GM10266 (cell line): ENCODE measurements around the gene KYAT1.

ENCODE experiments used
- DNase-seq: peaks from one replicate; pipeline ENCODE4 v3.0.0; 2012; ENCODE audit errors: extremely low spot score
- TF ChIP-seq, protein P1 (sequence below): IDR thresholded peaks from 2 replicates; pipeline ENCODE4 v1.5.1; 2012; ENCODE audit warnings: mild to moderate bottlenecking, low read depth; ENCODE audit not compliant: control insufficient read depth, insufficient read depth; ENCODE audit errors: missing control alignments

Gene KYAT1

DNA sequence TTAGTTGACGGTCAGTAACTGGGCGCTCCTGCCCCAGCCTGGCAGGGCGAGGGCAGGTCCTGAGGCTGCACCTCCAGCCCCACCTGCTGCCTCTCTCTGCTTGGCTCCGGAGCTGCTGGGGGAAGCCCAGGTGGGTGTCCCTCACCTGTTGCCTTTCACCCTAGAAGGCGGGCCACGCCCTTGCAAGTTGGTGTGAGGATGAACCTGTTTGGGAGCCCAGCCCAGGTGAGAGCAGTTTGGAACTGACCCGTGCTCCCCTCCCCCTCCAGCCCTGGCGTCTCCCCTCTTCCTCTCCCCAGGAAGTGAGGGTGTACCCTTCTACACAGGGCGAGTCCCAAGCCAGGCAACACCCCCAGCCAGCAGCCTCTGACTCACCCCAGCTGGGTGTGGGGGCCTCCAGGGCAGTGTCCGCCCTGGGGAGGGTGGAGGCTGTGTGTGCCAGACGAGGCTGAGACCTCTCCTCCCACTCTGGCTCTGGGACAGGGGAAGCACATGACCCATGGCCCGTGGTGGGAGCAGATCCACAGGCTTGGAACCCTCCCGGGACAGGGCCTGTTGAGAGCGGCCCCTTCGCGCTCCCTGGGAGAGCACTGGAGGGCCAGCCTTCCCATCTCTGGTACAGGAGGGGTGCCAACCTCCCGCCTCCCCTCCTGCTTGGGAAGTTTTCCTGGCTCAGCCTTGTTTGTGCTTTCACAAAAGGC, 10.6 kb upstream of the KYAT1 start:
- TF ChIP-seq, protein P1, sequence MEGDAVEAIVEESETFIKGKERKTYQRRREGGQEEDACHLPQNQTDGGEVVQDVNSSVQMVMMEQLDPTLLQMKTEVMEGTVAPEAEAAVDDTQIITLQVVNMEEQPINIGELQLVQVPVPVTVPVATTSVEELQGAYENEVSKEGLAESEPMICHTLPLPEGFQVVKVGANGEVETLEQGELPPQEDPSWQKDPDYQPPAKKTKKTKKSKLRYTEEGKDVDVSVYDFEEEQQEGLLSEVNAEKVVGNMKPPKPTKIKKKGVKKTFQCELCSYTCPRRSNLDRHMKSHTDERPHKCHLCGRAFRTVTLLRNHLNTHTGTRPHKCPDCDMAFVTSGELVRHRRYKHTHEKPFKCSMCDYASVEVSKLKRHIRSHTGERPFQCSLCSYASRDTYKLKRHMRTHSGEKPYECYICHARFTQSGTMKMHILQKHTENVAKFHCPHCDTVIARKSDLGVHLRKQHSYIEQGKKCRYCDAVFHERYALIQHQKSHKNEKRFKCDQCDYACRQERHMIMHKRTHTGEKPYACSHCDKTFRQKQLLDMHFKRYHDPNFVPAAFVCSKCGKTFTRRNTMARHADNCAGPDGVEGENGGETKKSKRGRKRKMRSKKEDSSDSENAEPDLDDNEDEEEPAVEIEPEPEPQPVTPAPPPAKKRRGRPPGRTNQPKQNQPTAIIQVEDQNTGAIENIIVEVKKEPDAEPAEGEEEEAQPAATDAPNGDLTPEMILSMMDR = no peak
- DNase-seq = no peak

DNA sequence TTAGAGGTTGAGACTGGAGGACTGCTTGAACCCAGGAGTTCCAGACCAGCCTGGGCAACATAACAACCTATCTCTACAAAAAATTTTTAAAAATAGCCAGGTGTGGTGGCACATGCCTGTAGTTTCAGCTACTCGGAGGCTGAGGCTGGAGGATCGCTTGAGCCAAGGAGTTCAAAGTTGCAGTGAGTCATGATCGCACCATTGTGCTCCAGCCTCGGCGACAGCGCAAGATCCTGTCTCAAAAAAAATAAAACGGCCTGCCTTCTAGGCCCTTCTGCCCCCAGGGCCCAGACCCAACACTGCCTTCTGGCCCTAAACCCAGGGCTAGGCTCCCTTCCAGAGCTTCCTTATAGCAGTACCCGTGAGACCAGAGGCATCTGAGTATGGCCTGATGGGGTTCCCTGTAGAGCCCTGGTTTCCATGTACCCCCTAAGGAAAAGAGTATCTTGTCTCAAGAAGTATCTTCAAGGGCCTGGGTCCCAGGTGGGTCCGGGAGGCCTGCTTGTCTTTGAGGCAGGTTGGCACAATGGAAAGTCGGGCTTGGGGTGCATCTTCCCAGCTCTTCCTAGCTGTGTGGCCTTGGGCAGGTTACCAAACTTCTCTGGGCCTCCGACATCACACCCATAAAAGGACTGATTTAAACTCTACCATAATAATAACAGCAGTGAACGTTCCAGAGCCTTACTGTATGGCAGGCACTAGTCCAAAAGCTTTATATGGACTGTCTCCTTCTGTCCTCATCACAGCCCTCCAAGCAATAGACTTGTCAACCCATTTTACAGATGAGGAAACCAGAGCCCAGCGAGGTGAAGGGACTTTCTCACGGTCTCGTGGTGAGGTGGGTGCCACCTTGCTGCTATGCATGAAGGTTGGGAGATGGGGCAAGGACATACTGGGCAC, 9.8 kb upstream of the KYAT1 start:
- DNase-seq = no peak
- TF ChIP-seq, protein P1 = no peak

DNA sequence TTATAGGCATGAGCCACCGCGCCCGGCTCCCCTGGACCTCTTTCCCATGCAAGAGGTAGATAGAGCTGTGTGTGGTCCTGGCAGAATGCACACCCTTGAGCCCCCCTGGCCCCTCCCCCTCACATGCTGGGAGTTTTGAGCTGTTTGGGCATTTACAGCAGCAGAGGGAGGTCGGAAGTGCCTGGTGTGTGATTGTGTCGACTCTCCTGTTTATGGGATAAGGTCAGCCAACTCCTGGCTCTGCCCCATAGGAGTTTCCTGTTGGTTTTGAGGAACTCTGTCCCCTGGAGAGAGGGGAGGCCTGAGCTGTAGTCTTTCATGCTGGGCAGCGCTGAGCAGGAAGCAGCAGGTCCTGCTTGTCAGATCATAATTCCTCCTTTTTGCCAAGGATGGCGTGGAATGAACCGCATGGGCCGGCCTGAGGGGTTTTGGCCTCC, 6.2 kb upstream of the KYAT1 start:
- TF ChIP-seq, protein P1 = no peak
- peak; percentile 2 for DNase-seq

DNA sequence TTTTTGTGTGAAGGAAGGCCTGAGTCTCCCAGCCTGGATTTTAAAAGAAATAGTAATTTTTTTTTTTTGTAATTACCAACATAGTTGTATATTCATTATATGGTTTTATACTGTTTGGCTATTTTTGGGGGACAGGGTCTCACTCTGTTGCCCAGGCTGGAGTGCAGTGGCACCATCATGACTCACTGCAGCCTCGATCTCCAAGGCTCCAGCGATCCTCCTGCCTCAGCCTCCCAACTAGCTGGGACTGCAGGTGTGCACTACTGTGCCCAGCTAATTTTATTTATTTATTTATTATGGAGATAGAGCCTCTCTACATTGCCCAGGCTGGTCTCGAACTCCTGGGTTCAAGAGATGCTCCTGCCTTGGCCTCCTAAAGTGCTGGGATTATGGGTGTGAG, 5.3 kb upstream of the KYAT1 start:
- TF ChIP-seq, protein P1 = no peak
- DNase-seq = no peak

DNA sequence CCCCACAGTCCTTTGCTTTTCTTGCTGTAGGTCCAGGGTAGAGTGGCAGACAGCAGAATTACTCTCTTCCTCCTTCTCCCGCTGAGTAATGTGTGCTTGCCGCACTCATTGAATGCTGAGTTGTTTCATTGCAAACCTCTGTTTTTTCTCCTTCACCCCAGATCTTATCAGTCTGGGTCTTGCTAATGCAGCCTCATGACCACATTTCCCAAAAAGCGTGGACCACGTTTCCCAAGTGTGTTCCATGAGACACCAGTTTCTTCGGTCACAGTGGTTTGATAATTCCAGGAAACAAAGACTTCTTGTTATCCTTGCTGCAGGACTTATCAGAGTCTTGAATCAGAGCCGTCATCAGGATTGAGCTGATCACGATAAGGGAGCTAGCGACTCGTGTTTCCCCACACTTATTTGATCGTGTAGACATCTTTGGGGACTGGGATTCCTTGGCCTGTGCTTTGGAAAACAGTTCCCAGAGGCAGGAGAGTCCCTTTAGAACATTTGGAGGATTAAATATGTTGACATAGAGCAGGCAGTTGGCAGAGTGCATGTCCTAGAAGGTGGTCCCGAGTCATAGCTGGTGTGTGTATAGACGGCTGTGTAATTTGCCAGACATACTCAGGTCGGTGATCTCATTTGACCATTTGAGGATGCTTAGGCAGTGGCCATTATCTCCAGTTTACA, 4.6 kb upstream of the KYAT1 start:
- DNase-seq = peak; percentile 3
- TF ChIP-seq, protein P1 = no peak

DNA sequence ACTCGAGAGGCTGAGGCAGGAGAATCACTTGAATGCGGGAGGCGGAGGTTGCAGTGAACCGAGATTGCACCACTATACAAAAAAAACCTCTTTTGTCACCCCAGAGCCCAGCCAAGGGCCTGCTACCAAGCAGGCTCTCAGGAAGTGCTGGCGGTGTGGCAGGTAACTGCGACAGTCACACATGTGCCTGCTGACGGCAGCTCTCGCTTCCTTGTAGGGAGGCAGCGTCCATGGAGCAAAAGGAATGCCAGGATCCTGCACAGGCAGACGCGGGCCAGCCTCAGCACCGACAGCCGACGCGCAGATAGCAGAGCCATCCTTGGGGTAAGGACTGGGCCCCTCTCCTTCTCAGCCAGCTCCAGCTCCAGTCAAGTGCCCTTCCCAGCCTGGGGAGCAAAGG, 4.0 kb upstream of the KYAT1 start:
- peak; percentile 2 for DNase-seq
- TF ChIP-seq, protein P1 = no peak
